GM23338 (cell line): Measurements from ENCODE around the gene GPD2.

Source experiments
- CREB1 ChIP-seq: fragments of 250-450 bp; sonication (Bioruptor Pico); IDR thresholded peaks from 2 replicates; pipeline ENCODE4 v1.5.0; 2020; ENCODE audit warnings: low read depth, mild to moderate bottlenecking, moderate library complexity
- CTCF ChIP-seq, 2 experiments: fragments of 200-600 bp in 1 of 2; sonication (generic) in 1 of 2; conservative IDR thresholded peaks; 2 replicates each; pipeline versions ENCODE4 v1.5.1 to v1.6.1; 2016 to 2017; ENCODE audit warnings: antibody characterized with exemption in 2 of 2, low read depth in 2 of 2, mild to moderate bottlenecking in 2 of 2, moderate library complexity in 1 of 2
- ETS1 ChIP-seq: IDR thresholded peaks from 2 replicates; pipeline ENCODE4 v1.6.1; 2016; ENCODE audit warnings: antibody characterized with exemption
- EZH2 ChIP-seq: fragments of 200-600 bp; sonication (generic); IDR thresholded peaks from one replicate; pipeline ENCODE4 v1.8.0; 2017; ENCODE audit warnings: antibody characterized with exemption, mild to moderate bottlenecking, low read depth; ENCODE audit not compliant: unreplicated experiment
- EZH2phosphoT487 ChIP-seq: fragments of 200-600 bp; sonication (generic); IDR thresholded peaks from one replicate; pipeline ENCODE4 v1.8.1; 2018; ENCODE audit warnings: antibody characterized with exemption; ENCODE audit not compliant: unreplicated experiment
- JUNB ChIP-seq: IDR thresholded peaks from one replicate; pipeline ENCODE4 v1.6.1; 2016; ENCODE audit warnings: antibody characterized with exemption; ENCODE audit not compliant: unreplicated experiment
- NANOG ChIP-seq: IDR thresholded peaks from 2 replicates; pipeline ENCODE4 v1.6.1; 2016; ENCODE audit warnings: antibody characterized with exemption, borderline replicate concordance
- POLR2AphosphoS5 ChIP-seq: IDR thresholded peaks from 2 replicates; pipeline ENCODE4 v1.6.1; 2016; ENCODE audit warnings: antibody characterized with exemption, low read depth
- REST ChIP-seq: IDR thresholded peaks from one replicate; pipeline ENCODE4 v1.6.1; 2018; ENCODE audit warnings: antibody characterized with exemption; ENCODE audit not compliant: unreplicated experiment
- STAT1 ChIP-seq: IDR thresholded peaks from one replicate; pipeline ENCODE4 v1.6.1; 2016; ENCODE audit warnings: antibody characterized with exemption; ENCODE audit not compliant: unreplicated experiment
- ZNF114 ChIP-seq: fragments of 250-450 bp; sonication (Bioruptor Pico); IDR thresholded peaks from 2 replicates; pipeline ENCODE4 v1.5.0; 2020; ENCODE audit warnings: mild to moderate bottlenecking, moderate library complexity
- ZNF331 ChIP-seq: fragments of 250-450 bp; sonication (Bioruptor Pico); IDR thresholded peaks from 2 replicates; pipeline ENCODE4 v1.5.0; 2020; ENCODE audit warnings: low read depth, mild to moderate bottlenecking, moderate library complexity
- TF ChIP-seq, protein P1 (sequence below): fragments of 250-450 bp; sonication (Bioruptor Pico); IDR thresholded peaks from 2 replicates; pipeline ENCODE4 v1.5.0; 2020; ENCODE audit warnings: mild to moderate bottlenecking, moderate library complexity

DNA sequence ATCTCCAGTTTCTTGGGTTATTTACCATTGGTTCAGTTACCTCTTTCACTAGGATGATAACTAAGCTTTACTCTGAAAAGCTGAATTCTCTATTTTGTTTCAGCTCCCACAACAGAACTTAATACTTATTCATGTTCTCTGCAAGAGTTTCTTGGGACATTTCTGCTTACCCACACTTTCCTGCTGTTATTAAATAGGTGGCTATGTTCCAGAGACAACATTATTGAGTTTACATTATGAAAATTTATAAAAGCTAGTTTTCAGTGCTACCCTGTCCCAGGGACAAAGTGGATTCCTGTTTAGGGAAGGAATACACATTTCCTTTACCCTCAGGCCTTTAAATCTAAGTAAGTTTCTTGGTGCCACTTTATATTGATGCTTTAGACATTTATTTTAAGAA, 7.0 kb upstream of the GPD2 start:
- TF ChIP-seq CTCF (conservative IDR thresholded peaks at IDR 0.05; ENCODE audit: low read depth in 2 of 2): no peak
- no peak for TF ChIP-seq CREB1 (CRISPR knock-in tag)
- TF ChIP-seq ZNF331 (CRISPR knock-in tag): no peak
- no peak for TF ChIP-seq EZH2
- no peak for TF ChIP-seq POLR2AphosphoS5
- TF ChIP-seq EZH2phosphoT487: no peak
- TF ChIP-seq NANOG: no peak
- TF ChIP-seq REST: no peak
- TF ChIP-seq ETS1: no peak
- TF ChIP-seq, protein P1, sequence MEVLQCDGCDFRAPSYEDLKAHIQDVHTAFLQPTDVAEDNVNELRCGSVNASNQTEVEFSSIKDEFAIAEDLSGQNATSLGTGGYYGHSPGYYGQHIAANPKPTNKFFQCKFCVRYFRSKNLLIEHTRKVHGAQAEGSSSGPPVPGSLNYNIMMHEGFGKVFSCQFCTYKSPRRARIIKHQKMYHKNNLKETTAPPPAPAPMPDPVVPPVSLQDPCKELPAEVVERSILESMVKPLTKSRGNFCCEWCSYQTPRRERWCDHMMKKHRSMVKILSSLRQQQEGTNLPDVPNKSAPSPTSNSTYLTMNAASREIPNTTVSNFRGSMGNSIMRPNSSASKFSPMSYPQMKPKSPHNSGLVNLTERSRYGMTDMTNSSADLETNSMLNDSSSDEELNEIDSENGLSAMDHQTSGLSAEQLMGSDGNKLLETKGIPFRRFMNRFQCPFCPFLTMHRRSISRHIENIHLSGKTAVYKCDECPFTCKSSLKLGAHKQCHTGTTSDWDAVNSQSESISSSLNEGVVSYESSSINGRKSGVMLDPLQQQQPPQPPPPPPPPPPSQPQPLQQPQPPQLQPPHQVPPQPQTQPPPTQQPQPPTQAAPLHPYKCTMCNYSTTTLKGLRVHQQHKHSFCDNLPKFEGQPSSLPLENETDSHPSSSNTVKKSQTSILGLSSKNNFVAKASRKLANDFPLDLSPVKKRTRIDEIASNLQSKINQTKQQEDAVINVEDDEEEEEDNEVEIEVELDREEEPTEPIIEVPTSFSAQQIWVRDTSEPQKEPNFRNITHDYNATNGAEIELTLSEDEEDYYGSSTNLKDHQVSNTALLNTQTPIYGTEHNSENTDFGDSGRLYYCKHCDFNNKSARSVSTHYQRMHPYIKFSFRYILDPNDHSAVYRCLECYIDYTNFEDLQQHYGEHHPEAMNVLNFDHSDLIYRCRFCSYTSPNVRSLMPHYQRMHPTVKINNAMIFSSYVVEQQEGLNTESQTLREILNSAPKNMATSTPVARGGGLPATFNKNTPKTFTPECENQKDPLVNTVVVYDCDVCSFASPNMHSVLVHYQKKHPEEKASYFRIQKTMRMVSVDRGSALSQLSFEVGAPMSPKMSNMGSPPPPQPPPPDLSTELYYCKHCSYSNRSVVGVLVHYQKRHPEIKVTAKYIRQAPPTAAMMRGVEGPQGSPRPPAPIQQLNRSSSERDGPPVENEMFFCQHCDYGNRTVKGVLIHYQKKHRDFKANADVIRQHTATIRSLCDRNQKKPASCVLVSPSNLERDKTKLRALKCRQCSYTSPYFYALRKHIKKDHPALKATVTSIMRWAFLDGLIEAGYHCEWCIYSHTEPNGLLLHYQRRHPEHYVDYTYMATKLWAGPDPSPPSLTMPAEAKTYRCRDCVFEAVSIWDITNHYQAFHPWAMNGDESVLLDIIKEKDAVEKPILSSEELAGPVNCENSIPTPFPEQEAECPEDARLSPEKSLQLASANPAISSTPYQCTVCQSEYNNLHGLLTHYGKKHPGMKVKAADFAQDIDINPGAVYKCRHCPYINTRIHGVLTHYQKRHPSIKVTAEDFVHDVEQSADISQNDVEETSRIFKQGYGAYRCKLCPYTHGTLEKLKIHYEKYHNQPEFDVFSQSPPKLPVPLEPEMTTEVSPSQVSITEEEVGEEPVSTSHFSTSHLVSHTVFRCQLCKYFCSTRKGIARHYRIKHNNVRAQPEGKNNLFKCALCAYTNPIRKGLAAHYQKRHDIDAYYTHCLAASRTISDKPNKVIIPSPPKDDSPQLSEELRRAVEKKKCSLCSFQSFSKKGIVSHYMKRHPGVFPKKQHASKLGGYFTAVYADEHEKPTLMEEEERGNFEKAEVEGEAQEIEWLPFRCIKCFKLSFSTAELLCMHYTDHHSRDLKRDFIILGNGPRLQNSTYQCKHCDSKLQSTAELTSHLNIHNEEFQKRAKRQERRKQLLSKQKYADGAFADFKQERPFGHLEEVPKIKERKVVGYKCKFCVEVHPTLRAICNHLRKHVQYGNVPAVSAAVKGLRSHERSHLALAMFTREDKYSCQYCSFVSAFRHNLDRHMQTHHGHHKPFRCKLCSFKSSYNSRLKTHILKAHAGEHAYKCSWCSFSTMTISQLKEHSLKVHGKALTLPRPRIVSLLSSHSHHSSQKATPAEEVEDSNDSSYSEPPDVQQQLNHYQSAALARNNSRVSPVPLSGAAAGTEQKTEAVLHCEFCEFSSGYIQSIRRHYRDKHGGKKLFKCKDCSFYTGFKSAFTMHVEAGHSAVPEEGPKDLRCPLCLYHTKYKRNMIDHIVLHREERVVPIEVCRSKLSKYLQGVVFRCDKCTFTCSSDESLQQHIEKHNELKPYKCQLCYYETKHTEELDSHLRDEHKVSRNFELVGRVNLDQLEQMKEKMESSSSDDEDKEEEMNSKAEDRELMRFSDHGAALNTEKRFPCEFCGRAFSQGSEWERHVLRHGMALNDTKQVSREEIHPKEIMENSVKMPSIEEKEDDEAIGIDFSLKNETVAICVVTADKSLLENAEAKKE (CRISPR knock-in tag): no peak
- no peak for TF ChIP-seq ZNF114
- no peak for TF ChIP-seq JUNB
- TF ChIP-seq STAT1: no peak
